Hepatocyte (in vitro differentiated cells): ENCODE data around the gene EVPLL.

Experiments used
- EZH2 ChIP-seq: fragments of 200-600 bp; sonication (generic); IDR thresholded peaks from 2 replicates; pipeline ENCODE4 v1.6.1; 2016; ENCODE audit warnings: antibody characterized with exemption, mild to moderate bottlenecking, borderline replicate concordance
- EZH2phosphoT487 ChIP-seq: fragments of 200-600 bp; sonication (generic); IDR thresholded peaks from one replicate; pipeline ENCODE4 v1.6.1; 2018; ENCODE audit warnings: antibody characterized with exemption, mild to moderate bottlenecking, low read depth, moderate library complexity; ENCODE audit not compliant: unreplicated experiment, severe bottlenecking
- TF ChIP-seq, protein P1 (sequence below): fragments of 200-600 bp; sonication (generic); IDR thresholded peaks from 2 replicates; pipeline ENCODE4 v1.5.1; 2016; ENCODE audit warnings: antibody characterized with exemption, mild to moderate bottlenecking; ENCODE audit not compliant: poor library complexity

DNA sequence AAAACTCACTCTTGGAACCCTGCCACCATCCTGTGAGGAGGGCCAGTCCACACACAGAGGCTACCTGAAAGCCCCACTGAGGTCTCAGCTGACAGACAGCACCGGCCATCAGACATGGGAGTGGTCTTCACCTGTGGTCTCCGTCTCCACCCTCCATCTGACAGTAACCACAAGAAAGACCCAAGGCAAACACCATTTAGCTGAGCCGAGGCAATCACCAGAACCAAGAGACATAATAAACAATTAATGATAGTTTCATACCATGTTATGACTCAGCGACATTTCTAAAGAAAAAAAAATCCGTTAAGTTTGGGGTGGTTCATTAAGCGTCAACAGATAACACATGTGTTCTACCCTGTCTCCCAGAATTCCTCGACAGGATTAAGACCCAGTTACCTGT, 6.1 kb upstream of the EVPLL start:
- TF ChIP-seq, protein P1, sequence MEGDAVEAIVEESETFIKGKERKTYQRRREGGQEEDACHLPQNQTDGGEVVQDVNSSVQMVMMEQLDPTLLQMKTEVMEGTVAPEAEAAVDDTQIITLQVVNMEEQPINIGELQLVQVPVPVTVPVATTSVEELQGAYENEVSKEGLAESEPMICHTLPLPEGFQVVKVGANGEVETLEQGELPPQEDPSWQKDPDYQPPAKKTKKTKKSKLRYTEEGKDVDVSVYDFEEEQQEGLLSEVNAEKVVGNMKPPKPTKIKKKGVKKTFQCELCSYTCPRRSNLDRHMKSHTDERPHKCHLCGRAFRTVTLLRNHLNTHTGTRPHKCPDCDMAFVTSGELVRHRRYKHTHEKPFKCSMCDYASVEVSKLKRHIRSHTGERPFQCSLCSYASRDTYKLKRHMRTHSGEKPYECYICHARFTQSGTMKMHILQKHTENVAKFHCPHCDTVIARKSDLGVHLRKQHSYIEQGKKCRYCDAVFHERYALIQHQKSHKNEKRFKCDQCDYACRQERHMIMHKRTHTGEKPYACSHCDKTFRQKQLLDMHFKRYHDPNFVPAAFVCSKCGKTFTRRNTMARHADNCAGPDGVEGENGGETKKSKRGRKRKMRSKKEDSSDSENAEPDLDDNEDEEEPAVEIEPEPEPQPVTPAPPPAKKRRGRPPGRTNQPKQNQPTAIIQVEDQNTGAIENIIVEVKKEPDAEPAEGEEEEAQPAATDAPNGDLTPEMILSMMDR, result no peak
- no peak for TF ChIP-seq EZH2
- no peak for TF ChIP-seq EZH2phosphoT487
